ENCODE data around the gene METTL25. TPM values are rescaled to one million over a fixed set of nuclear protein-coding genes. Genes with fewer than 3 reads are reported as not detected.

Gene METTL25
- total and polyA plus RNA-seq, 4 donors, result 2.6 to 25.1 (median 8.6) TPM

DNA sequence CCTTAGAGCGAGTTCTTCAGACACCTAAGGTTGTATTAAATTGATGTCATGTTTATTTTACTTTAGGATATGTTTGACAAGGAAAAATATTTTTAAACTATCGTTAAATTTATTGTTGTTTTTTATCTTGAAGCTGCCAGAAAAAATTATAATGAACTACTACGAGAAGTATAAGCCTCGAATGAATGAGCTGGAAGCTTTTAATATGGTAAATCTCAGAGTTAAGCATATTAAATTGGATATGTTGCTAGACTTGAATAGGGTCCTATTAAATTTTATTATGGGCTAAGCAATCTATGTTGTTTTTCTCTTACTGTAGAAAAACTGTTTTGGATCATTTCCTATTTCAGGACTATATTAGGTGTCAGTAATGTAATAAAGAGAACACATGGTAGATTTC, 118.2 kb downstream of the METTL25 start:
- Histone ChIP-seq H3K27ac (ENCODE audit: low read depth in 1 of 2, low read length in 1 of 2) (no peak overlapping the region), H3K4me1 (ENCODE audit: control insufficient read depth in 5 of 5, insufficient read depth in 5 of 5, low read length in 5 of 5) (peaks cover 0 to 18% (median 0%) of the 10 kb centered on the region in 5 donors), H3K36me3 (ENCODE audit: control insufficient read depth in 4 of 4, insufficient read depth in 4 of 4, low read length in 4 of 4) (peaks cover 0 to 8% (median 3%) of the 10 kb centered on the region in 4 donors), H3K9me3 (ENCODE audit: control insufficient read depth in 4 of 4, insufficient read depth in 3 of 4, low read length in 3 of 4) (peaks cover 0 to 5% (median 2%) of the 10 kb centered on the region in 4 donors), H3K27me3 (ENCODE audit: control insufficient read depth in 3 of 3, insufficient read depth in 3 of 3, low read length in 2 of 3) (no peaks in the 10 kb centered on the region), H3K4me3 (no peak overlapping the region), H3K9ac (ENCODE audit: insufficient read depth in 1 of 2, low read length in 2 of 2) (no peak overlapping the region)
- WGBS, 2 donors, result 82 to 83% methylated on average over 4 of the region's 4 CpGs
- TF ChIP-seq, protein P1, sequence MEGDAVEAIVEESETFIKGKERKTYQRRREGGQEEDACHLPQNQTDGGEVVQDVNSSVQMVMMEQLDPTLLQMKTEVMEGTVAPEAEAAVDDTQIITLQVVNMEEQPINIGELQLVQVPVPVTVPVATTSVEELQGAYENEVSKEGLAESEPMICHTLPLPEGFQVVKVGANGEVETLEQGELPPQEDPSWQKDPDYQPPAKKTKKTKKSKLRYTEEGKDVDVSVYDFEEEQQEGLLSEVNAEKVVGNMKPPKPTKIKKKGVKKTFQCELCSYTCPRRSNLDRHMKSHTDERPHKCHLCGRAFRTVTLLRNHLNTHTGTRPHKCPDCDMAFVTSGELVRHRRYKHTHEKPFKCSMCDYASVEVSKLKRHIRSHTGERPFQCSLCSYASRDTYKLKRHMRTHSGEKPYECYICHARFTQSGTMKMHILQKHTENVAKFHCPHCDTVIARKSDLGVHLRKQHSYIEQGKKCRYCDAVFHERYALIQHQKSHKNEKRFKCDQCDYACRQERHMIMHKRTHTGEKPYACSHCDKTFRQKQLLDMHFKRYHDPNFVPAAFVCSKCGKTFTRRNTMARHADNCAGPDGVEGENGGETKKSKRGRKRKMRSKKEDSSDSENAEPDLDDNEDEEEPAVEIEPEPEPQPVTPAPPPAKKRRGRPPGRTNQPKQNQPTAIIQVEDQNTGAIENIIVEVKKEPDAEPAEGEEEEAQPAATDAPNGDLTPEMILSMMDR (IDR thresholded peaks at IDR 0.05; ENCODE audit: control extremely low read depth, extremely low read depth), result no peak
- ATAC-seq (ENCODE audit: insufficient read depth, low FRiP score) (no peak), DNase-seq (peak in 2 of 3 donors; percentile 50 to 55)

DNA sequence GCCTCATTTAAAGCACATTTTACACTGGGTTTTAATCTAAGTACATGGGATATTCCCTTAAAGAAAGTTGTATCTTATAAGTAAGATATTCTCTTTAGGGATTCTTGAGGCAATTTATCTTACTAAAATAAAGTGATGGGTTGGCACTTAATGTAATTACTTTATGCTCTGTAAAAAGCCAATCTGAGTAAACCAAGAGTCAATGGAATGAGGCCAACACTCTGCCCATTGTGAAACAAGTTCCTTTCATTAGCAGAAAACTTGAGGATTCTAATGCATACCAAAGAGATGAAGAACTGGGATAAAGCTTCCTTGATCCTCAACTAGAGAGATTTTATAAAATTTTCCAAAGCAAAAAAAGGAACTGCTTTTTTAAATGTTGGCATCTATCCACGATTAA, 121.2 kb downstream of the METTL25 start:
- peaks cover 0 to 23% (median 0%) of the 10 kb centered on the region in 5 donors for H3K4me1 ChIP-seq (ENCODE audit: control insufficient read depth in 5 of 5, insufficient read depth in 5 of 5, low read length in 5 of 5)
- DNase-seq, result peak in 2 of 3 donors; percentile 12 to 30
- 61 to 74% methylated on average over 1 of the region's 1 CpG for WGBS, 2 donors
- peaks cover 0 to 10% (median under 1%) of the 10 kb centered on the region in 4 donors for H3K9me3 ChIP-seq (ENCODE audit: control insufficient read depth in 4 of 4, insufficient read depth in 3 of 4, low read length in 3 of 4)
- no peak overlapping the region for H3K9ac ChIP-seq (ENCODE audit: insufficient read depth in 1 of 2, low read length in 2 of 2)
- ATAC-seq (ENCODE audit: insufficient read depth, low FRiP score), result no peak
- TF ChIP-seq, protein P1 (IDR thresholded peaks at IDR 0.05; ENCODE audit: control extremely low read depth, extremely low read depth), result no peak
- H3K27ac ChIP-seq (ENCODE audit: low read depth in 1 of 2, low read length in 1 of 2), result no peak overlapping the region
- H3K27me3 ChIP-seq (ENCODE audit: control insufficient read depth in 3 of 3, insufficient read depth in 3 of 3, low read length in 2 of 3), result no peaks in the 10 kb centered on the region
- H3K4me3 ChIP-seq, result no peak overlapping the region
- no peaks in the 10 kb centered on the region for H3K36me3 ChIP-seq (ENCODE audit: control insufficient read depth in 4 of 4, insufficient read depth in 4 of 4, low read length in 4 of 4)

DNA sequence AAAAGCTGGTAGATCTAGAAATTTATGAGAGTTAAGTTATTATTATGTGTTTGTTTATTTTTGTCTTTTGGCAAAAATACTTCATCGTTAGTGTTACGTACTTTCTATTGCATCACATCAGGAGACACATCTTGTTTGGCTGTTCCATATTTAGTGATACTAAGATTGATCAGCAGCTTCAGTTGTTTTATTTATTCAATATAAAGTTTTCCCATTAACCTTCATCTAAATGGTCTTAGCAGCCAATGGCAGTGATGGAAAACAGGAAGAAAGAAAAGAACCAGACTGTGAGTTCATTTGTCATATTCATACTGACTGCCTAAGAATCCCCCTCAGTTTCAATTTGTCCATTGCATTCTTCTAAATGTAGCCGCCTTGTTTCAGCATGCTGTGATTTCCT, 122.3 kb downstream of the METTL25 start:
- Histone ChIP-seq H3K27me3 (ENCODE audit: control insufficient read depth in 3 of 3, insufficient read depth in 3 of 3, low read length in 2 of 3) (no peaks in the 10 kb centered on the region), H3K4me3 (no peak overlapping the region), H3K27ac (ENCODE audit: low read depth in 1 of 2, low read length in 1 of 2) (no peak overlapping the region), H3K9ac (ENCODE audit: insufficient read depth in 1 of 2, low read length in 2 of 2) (no peak overlapping the region), H3K4me1 (ENCODE audit: control insufficient read depth in 5 of 5, insufficient read depth in 5 of 5, low read length in 5 of 5) (peaks cover 0 to 23% (median 0%) of the 10 kb centered on the region in 5 donors), H3K9me3 (ENCODE audit: control insufficient read depth in 4 of 4, insufficient read depth in 3 of 4, low read length in 3 of 4) (peaks cover 0 to 11% (median 2%) of the 10 kb centered on the region in 4 donors), H3K36me3 (ENCODE audit: control insufficient read depth in 4 of 4, insufficient read depth in 4 of 4, low read length in 4 of 4) (no peaks in the 10 kb centered on the region)
- 81 to 82% methylated on average over 3 of the region's 3 CpGs for WGBS, 2 donors
- DNase-seq (peak in 2 of 3 donors; percentile 81 to 84), ATAC-seq (ENCODE audit: insufficient read depth, low FRiP score) (no peak)
- TF ChIP-seq, protein P1 (IDR thresholded peaks at IDR 0.05; ENCODE audit: control extremely low read depth, extremely low read depth), result no peak

DNA sequence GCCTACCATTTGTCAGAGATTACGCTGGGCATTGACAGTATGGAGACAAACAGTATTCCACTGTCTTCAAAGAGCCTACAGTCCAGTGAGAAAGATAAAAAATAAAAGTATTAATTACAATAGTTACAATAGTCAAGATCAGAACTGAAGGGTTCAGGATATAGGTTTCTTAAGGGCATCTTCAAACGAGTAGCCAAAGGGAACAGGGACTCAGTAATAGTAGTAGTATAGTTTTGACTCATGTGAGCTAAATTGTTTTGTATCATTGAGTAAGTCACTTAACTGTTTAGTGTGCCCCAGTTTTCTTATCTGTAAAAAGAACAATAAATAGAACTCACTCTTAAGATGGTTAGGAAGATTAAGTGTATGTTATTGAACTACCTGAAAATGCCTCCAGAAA, 123.6 kb downstream of the METTL25 start:
- Histone ChIP-seq H3K27me3 (ENCODE audit: control insufficient read depth in 3 of 3, insufficient read depth in 3 of 3, low read length in 2 of 3) (no peaks in the 10 kb centered on the region), H3K4me1 (ENCODE audit: control insufficient read depth in 5 of 5, insufficient read depth in 5 of 5, low read length in 5 of 5) (peaks cover 0 to 17% (median 0%) of the 10 kb centered on the region in 5 donors), H3K36me3 (ENCODE audit: control insufficient read depth in 4 of 4, insufficient read depth in 4 of 4, low read length in 4 of 4) (no peaks in the 10 kb centered on the region), H3K27ac (ENCODE audit: low read depth in 1 of 2, low read length in 1 of 2) (no peak overlapping the region), H3K4me3 (no peak overlapping the region), H3K9ac (ENCODE audit: insufficient read depth in 1 of 2, low read length in 2 of 2) (no peak overlapping the region), H3K9me3 (ENCODE audit: control insufficient read depth in 4 of 4, insufficient read depth in 3 of 4, low read length in 3 of 4) (peaks cover 0 to 11% (median 2%) of the 10 kb centered on the region in 4 donors)
- no peak for DNase-seq
- TF ChIP-seq, protein P1 (IDR thresholded peaks at IDR 0.05; ENCODE audit: control extremely low read depth, extremely low read depth), result no peak
- ATAC-seq (ENCODE audit: insufficient read depth, low FRiP score), result no peak
- 81 to 87% methylated on average over 2 of the region's 2 CpGs for WGBS, 2 donors
